Ammon's horn (tissue), 1 donor: ENCODE data around the gene CDCA3.
"Not testable (repeated sequence)": the region's sequence is repeated elsewhere in the genome, so short reads cannot be mapped to it uniquely, and the experiment has no call there.

Source experiments
- DNase-seq: peaks from one replicate; pipeline ENCODE4 v3.0.0-alpha.2; 2016; ENCODE audit warnings: low spot score

Gene CDCA3

GRCh38 chr12:6851153-6851920 is at the start of gene CDCA3:
CDCA3 (minus strand) TSS chr12:6851286; CDS start chr12:6850952, 334 bp downstream.
- peak; percentile 100 for DNase-seq

GRCh38 chr12:6899837-6900519 is 48.9 kb upstream of the CDCA3 start:
- DNase-seq, result peak; percentile 89

DNA sequence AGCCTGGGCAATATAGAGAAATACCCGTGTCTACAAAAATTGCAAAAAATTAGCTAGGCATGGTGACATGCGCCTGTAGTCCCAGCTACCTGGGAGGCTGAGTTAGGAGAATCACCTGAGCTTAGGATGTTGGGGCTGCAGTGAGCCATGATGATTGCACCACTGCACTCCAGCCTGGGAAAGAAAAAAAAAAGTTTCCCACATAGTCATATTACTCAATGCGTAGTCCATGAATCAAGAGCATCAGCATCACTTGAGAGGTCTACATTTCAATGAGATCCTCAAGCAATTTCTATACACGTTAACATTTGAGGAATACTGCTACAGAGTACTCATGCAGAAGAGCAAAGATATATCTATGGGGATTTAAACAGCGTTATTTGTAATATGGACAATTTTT is 48.3 kb upstream of the CDCA3 start:
- no peak for DNase-seq

DNA sequence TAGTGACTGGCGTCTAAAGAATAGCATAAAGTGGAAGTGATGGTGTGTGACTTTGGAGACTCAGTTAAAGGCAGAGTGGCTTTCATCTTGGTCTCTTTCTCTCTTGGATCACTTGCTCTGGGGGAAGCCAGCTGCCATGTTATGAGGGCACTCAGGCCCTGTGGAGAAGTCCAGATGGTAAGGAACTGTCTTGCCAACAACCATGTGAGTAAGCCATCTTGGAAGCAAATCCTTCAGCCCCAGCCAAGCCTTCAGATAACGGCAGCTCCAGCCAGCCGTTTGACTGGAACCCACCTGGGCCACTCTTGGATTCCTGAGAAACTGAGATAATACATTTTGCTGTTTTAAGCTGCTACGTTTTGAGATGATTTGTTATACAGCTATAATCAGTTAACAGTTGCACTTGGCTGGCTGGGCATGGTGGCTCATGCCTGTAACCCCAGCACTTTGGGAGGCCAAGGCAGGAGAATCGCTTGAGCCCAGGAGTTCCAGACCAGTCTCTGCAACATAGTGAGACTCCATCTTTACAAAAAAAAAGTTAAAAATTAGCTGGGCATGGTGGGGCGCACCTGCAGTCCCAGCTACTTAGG is 45.9 kb upstream of the CDCA3 start:
- no peak for DNase-seq

- DNase-seq, result no peak
Measured at GRCh38 chr12:6894321-6894720, 43.2 kb upstream of the CDCA3 start.

- DNase-seq, result not testable (repeated sequence)
Measured at GRCh38 chr12:6892683-6893082, 41.6 kb upstream of the CDCA3 start.

- no peak for DNase-seq
Measured at GRCh38 chr12:6891646-6892001, 40.5 kb upstream of the CDCA3 start.

DNA sequence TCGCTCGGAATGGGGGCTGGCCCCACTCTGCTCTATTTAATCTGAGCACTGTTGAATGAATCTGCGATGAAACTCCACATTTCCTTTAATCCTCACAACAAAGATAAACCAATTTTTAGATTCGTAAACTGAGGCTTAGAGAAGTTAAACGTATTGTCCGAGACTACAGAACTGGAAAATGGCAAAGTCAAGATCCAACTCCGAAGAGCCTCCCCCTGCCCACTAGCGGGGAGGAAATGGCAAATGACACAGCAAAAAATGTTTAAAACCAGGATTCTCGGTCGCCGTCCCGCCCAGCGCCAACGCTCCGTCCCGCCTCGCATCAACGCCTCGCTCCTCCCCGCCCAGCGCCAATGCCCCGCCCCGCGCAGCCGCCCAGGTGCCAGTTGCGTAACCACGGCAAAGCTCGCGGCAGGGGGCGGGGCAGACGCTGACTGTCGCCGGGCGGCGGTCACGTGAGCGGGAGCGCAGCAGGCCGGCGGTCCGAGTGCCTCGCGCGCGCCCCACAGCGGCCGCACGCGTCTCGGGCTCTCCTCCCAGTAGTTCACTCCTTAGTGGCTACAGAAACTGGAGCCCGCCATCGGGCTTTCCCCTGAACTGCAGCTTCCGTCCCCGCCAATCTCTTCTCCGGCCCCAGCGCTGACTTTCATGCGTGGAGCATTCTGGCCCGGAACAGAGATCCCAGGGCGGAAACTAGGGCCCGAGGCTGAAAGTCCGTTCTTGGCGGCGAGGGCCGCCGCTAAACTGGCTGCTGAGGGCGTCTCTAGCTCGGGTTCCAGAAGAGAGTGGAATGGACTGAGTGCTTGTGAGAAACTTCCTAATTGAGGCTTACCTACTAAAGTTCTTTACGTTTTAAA is 39.9 kb upstream of the CDCA3 start:
- DNase-seq, result peak; percentile 98

DNA sequence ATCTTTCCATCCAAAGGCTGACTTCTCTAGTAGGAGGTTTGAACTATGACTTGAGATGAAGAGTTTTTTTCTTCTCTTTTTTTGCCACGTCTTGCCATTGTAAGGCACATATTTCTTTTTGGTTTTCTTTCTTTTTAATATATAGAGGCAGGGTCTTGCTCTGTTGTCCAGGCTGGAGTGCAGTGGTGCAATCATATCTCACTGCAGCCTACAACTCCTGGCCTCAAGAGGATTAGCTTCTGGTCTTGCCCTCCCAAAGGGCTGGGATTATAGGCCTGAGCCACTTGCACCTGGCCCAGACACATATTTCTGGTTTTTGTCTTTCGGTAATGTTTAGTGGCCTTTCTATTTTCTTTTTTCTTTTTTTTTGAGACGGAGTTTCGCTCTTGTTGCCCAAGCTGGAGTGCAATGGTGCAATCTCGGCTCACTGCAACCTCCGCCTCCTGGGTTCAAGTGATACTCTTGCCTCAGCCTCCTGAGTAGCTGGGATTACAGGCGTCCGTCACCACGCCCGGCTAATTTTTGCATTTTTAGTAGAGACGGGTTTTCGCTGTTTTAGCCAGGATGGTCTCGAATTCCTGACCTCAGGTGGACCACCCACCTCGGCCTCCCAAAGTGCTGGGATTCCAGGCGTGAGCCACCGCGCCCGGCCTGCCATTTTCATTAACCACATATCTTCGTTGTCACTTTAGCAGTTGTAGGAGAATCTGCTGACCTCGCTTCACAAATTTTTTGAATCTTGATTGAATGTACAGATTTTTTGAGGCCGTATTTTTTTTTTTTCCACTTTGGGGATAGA is 38.9 kb upstream of the CDCA3 start:
- not testable (repeated sequence) for DNase-seq

- DNase-seq, result not testable (repeated sequence)
Measured at GRCh38 chr12:6888794-6889193, 37.7 kb upstream of the CDCA3 start.

- no peak for DNase-seq
Measured at GRCh38 chr12:6888360-6888759, 37.3 kb upstream of the CDCA3 start.

- DNase-seq, result no peak
Measured at GRCh38 chr12:6887460-6887859, 36.4 kb upstream of the CDCA3 start.

GRCh38 chr12:6886206-6886999 is 35.3 kb upstream of the CDCA3 start:
- DNase-seq, result not testable (repeated sequence)

- DNase-seq, result no peak
Measured at GRCh38 chr12:6884539-6884938, 33.5 kb upstream of the CDCA3 start.

DNA sequence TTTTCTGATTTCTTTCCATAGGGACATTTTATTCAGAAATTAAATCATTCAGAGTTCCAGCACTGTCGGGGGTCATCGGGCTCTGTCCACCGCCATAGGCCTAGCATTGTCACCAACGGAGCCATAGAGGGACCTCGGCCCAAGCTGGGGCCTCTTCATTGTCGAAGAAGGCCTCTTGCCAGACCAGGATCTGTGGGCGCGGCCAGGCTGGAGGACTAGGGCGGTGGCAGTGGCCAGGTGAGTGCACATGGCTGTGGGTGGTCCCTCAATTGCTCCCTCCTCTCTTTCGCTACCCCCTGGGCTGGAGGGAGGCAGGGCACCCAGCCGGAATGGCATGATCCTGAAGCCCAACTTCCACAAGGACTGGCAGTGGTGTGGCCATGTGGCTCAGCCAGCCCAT is 32.6 kb upstream of the CDCA3 start:
- no peak for DNase-seq

DNA sequence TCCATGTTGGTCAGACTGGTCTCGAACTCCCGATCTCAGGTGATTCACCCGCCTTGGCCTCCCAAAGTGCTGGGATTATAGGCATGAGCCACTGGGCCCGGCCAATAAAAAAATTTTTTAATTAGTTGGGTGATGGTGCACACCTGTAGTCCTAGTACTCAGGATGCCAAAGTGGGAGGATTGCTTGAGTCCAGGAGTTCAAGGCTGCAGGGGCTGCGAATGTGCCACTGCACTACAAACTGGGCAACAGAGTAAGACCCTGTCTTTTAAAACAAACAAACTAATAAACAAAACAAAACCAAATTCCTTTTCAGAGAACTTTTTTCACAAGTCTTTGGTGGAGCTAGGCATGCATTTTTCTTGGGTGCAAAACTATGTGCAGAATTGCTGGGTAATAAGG is 32.2 kb upstream of the CDCA3 start:
- DNase-seq, result no peak

GRCh38 chr12:6879824-6880223 is 28.7 kb upstream of the CDCA3 start:
- not testable (repeated sequence) for DNase-seq

DNA sequence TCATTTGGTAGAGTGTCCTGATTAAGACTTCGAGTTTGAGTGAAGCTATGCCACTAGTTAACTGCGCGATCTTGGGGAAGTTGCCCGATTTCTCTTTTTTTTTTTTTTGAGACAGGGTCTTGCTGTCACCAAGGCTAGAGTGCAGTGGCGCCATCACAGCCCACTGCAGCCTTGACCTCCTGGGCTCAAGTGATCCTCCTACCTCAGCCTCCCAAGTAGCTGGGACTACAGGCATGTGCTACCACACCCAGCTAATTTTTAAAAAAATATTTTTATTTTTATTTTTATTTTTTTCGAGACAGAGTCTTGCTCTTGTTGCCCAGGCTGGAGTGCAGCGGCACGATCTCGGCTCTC is 22.9 kb upstream of the CDCA3 start:
- DNase-seq, result not testable (repeated sequence)

- peak; percentile 95 for DNase-seq
Measured at GRCh38 chr12:6873094-6874014, 22.3 kb upstream of the CDCA3 start, which contains the start of gene SPSB2. SPSB2 (minus strand) TSS chr12:6873303; CDS start chr12:6872901, 402 bp downstream.
